GM19328 (cell line): ENCODE data around the gene TBCK.
A peak's percentile ranks its signal among the peaks of the same experiment; 100 is the strongest.

Experiments
- ATAC-seq: cut with Tn5 transposase; IDR thresholded peaks from one replicate; pipeline ENCODE4 v1.9.1; 2021; ENCODE audit warnings: mild to moderate bottlenecking, moderate library complexity; ENCODE audit not compliant: unreplicated experiment

The TBCK gene

DNA sequence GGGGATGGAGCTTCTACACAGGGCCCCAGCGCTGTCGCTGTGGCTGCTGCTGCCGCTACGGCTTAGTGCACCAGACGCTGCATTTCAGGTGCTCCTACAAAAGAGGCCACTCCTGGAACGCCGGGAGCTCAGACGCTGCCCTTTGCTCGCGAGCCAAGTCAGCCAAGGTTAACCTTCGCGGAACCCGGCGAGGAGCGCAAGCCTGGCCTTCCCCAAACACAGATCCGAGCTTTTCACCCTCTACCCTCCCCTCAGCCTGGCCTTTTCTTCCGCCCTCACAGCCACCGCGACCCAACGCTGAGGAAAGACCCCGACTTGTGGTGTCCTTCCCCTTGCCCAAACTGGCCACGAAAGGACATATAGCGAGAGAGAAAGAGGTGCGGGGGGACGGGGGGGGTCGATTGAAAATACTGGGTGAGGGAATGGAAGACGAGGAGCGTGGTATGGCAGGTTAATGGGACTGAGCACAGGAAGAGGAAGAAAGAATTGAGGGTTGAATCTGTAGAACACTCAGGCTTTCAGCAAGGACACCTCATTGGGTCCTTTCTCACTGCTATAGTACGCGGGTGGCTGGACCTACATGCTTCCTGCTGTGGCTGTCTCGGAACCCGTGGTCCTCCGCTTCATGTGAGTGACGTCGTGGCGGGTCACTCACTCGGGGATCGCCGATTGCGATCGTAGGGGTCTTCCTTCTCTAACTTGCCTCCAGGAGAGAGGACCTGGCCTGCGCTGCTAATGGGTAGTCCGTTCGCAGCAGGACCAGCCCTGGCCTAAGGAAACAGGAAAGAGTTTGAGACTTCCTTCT lies at the start of gene TBCK, which contains the start of gene AIMP1:
TBCK (minus strand) TSS at position 242 of the 805 bp plus-strand sequence. CDS start 7,249 bp downstream, outside the sequence.
AIMP1 (plus strand) TSS at position 583 of the 805 bp plus-strand sequence. CDS start 8,460 bp downstream, outside the sequence.
- peak; percentile 83 for ATAC-seq

DNA sequence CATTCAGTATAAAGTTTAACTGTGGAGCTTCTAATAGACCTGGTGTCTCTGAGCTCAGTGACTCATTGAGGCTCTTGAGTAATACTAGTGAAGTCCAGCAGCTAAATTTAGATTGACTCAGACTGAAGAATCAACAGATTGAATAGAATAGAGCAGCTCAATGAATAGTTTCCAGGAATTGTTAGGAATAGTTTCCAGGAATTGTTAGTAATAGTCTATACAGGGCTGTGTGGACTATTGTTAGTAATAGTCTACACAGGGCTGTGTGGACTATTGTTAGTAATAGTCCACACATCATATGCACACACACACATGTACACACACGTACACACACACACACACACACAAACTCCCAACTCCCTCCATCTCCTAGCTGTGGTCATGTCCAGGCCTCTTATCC lies 49.6 kb upstream of the TBCK start:
- ATAC-seq, result no peak

DNA sequence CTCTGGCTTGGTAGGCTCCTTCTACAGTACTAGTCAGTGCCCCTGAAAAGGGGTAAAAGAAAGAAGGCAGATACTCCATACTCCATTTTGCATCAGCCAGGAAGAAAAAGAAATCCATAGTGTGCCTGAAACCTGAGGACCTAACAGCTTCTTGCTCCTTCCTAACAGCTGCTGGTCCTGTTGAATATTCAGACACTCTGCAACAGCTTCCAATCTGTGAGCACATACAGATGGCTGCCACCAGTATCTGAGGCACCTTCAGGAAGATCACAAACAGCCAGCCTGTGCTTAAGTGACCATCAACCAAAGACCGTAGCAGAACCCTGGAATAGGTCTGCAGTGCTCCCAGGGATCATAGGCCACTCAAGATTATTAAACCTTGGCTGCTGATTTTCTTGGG lies 48.3 kb upstream of the TBCK start:
- no peak for ATAC-seq

DNA sequence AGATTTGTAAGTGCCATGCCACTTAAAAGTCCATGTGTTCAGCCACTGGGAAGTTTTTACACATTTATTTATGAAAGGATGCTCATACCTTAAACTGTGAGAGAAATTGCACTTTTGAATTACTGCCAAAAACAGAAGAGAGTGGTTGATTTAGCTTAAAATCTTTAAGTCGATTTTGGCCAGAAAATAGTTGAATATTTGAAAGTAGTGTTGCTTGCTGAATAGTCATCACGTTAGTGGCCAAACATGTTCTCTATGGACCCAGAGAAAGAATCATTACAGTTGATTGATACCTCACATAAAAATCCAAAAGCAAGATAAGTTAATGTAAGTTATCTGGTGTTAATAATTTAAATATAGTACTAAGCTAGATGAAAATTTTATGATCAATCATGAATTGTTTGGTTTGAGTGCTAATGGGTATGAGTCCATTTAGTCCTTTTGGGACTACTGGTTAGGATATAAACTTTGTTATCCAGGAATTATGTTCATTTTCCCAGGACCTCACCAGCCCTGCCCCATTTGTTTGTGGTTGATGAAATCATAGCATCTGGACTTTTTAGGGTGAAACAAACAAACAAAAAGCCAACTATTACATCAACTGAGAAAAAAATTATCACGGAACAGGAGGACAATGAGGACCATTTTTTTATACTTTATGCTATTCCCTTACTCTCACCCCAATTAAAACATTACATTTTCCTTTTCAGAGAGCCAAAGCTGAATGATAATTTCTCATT lies 46.2 kb upstream of the TBCK start:
- ATAC-seq, result no peak

DNA sequence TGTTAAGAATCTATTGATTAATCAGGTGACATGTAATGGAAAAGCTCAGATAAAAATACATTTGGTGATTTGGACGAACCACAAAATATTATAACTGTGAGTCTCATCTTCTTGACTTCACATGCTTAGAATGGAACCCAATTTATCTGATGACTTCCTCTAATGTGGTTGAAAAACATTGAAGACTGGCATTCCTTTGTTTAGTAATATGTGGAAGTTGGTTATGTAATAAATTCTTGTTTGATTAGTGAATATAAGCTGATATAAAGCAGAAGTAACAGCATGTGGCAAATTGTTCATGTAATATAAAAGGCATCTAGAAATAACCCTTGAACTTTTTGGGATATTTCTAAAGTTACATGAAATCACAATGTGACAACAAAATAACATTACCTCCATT lies 42.9 kb upstream of the TBCK start:
- ATAC-seq, result no peak

DNA sequence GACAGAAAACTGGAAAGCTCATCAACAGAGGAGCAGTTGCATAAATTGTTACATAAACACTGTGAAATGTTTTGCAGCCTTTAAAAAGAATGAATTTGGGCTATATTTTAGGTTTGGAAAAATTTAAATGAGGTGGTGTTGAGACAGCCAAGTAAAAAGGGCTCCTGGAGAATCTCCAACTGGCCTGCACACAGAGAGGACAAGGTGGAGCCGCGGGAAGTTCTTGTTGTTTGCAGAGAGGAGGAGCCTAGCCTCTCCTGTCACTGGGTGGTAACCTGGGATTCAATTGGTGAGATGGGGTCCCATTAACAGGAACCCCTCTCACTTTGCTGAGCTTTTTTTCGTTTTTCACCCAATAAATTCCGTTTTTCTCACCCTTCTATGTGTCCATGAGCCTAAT lies 39.2 kb upstream of the TBCK start:
- ATAC-seq, result no peak

DNA sequence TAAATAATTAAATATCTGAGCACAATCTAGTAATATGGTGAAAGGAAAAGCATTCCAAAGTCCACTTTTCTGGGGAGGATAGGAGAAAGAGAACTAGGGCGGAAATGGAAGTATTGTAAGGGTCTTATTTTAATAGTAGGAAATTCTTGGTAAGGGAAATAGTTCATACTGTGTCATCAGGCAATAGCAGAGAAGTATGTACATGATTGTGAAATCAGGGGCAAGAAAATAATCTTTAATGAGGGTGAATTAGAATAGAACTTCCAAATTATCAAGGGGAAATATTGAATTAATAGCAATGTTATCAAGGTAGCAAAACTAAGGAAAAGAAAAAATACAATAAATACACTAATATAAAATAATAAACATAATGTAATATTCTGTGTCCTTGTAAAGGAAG lies 37.8 kb upstream of the TBCK start:
- ATAC-seq, result no peak

DNA sequence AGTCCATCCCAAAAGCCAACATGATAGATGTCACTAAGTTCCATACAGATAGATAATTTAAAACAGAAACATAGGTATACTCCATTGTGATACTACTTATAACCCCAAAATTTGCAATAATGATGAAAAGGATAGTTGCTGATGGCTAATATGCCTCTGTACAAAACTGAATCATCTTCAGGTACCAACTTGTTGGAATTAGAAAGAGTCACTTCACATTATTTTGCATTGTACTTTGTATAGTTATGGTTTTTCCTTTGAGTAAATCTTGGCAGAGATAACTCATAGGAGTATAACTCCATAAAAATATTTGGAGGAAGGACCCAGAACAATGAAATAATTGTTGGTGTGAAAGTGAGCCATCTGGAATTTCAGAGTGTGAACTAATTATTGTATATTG lies 35.0 kb upstream of the TBCK start:
- no peak for ATAC-seq

DNA sequence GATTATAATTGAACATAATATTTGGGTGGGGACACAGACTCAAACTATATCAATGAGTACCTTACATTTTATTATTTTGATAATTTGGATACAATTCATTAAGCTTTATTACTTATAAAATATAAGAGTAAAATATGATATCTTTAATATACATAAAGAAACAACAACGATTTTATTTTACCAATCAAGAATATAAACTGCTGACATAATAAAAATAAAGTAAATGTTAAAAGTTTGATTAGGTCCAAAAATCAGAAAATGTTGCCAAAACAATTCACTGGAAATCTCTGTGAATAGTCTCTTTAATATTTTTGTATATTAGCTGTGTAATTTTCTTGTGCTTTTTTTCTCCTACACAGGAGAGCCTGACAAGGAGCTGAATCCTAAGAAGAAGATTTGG lies 31.2 kb upstream of the TBCK start:
- no peak for ATAC-seq

DNA sequence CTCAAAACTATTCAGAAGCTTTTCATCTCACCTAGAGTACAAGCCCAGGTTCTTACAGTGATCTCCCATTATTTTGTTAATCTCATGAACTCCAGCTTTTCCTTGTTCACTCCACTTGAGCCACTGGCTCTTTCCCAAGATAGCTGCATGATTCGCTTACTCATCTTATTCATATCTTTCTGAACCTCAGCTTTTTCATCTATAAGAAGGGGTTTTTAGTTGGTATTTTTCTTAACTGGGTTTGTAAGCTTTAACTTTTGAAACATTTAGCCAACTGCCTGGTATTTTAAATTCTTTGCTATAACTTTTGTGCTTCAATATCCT lies 28.6 kb upstream of the TBCK start:
- ATAC-seq, result no peak

DNA sequence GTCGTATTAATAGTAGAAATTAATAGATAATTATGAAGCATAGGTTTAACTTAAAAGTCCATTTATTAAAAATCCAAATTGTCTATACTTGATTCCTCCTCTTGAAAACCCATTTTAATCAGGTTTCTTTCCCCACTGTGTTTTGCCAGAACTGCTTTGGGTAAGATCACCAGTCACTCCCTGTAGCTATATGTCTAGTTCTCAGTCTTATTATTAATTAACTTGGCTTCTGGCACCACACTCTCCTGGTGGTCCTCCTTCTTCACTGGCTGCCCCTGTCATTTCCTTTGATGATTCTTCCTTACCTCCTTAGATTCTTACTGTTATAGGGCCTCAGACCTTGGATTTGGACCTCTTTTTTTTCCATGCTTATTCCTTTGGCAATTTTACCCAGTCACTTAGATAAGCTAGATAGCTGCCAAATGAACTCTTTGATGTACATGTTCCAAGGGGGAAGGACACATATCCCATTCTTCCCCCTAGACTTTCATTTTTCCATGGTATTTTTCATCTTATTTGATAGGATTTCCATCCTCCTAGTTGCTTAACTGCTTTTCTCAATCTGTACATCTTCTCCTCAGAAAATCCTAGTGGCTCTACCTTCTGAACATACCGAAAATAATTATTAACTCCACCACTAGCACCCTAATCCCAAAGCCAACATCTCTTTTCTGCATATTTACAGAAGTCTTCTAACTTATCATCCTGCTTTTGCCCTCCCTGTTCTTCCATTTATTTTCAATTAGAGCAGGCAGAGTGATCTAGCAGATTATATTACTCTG lies 28.0 kb upstream of the TBCK start:
- ATAC-seq, result no peak

DNA sequence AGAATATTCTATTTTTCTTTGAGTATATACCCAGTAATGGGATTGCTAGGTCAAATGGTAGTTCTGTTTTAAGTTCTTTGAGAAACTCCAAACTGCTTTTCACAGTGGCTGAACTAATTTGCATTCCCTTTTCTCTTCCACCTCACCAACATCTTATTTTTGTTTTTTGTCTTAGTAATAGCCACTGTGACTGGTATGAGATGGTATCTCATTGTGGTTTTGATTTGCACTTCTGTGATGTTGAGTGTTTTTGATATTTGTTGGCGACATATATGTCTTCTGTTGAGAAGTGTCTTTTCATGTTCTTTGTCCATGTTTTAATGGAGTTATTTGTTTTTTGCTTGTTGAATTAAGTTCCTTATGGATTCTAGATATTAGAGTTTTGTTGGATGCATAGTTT lies 24.8 kb upstream of the TBCK start:
- ATAC-seq, result no peak

DNA sequence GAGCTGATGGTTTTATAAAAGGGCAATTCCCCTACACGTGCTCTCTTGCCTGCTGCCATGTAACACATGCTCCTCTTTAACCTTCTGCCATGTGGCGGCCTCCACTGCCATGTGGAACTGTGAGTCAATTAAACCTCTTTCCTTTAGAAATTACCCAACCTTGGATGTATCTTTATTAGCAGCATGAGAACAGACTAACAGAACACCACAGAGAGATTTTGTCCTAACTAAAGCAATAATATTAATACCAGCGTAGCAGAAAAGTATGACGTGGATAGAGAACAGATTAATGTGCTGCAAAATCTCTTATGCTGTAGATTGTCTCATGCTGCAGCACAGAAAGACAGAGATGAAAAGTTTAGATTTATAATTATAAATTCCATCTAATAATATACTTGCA lies 23.4 kb upstream of the TBCK start:
- ATAC-seq, result no peak

DNA sequence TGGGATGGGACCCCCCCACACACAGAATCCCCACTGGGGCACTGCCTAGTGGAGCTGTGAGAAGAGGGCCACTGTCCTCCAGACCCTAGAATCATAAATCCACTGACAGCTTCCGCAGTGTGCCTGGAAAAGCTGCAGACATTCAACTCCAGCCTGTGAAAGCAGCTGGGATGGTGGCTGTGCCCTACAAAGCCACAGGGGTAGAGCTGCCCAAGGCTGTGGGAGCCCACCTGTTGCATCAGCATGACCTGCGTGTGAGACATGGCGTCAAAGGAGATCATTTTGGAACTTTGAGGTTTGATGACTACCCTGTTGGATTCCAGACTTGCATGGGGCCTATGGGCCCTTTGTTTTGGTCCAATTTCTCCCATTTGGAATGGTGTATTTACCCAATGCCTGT lies 22.7 kb upstream of the TBCK start:
- no peak for ATAC-seq

DNA sequence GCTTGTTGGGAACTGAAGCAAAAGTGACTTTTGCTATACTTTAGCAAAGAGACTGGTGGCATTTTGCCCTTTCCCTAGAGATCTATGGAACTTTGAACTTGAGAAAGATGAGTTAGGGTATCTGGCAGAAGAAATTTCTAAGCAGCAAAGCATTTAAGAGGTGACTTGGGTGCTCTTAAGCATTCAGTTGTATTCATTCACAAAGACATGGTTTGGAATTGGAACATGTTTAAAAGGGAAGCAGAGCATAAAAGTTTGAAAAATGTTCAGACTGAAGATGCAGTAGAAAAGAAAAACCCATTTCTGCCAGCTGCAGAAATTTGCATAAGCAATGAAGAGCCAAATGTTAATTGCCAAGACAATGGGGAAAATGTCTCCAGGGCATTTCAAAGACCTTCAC lies 21.9 kb upstream of the TBCK start:
- ATAC-seq, result no peak

DNA sequence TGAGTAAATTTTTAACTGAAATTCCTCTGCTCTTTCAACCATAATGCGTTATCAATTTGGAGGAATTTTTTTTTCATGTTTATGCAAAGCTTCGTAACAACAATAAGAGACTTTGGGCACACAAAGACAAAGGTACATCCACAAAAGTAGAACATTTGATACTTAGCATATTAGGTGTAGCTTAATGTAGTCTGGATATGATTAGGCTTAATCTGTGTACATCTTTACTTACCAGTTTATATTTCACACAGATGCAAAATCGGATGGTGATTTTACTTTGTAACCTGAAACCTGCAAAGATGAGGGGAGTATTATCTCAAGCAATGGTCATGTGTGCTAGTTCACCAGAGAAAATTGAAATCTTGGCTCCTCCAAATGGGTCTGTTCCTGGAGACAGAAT lies 20.6 kb upstream of the TBCK start:
- ATAC-seq, result no peak

DNA sequence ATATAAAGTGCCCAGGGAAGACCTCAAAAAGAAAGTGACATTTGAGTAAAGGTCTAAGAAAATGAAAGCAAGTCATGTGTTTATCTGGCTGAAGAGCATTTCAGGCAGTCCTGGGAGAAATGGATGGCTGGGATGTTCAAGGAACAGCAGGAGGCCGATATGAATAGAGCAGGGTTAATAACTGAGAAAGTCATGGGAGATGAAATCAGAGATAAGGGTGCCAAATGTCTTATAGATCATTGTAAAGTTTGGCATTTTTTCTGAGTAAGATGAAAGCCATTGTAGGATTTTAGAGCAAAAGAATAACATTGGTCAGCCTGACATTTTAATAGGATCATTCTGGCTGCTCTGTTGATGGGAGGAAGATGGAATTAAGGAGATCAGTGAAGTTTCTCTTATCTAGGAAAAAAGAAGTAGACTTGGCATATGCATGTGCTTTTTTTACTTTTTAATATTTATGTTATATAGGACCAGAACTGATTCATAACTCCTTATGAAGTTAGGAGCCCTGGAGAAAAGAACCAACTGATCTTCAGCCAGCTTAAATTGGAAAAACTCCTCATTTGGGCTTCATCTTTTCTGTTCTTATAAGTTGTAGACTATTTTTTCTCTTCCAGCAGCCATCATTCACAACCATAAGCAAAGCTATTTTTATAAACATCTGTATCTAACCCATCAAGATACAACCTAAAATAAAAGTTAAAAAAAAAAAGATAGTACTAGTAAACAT lies 18.9 kb upstream of the TBCK start:
- no peak for ATAC-seq

DNA sequence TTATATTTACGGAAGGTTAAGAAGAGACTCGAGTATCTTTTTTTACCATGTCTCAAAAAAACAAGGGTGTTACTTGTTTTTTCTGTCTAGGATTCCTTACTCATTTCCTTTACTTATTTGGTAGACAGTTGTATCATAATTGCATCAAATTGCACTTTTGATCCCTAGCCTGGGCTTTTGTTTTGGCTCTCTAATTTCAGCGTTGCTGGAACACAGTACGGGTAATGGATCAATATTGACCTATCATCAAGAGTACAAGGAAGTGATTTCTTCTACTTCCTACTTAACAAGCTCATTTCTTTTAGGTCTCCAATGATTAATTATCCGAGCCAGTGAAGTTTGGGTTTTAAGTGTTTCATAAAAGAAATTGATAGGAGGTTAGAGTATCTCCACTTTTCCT lies 17.2 kb upstream of the TBCK start:
- ATAC-seq, result no peak

DNA sequence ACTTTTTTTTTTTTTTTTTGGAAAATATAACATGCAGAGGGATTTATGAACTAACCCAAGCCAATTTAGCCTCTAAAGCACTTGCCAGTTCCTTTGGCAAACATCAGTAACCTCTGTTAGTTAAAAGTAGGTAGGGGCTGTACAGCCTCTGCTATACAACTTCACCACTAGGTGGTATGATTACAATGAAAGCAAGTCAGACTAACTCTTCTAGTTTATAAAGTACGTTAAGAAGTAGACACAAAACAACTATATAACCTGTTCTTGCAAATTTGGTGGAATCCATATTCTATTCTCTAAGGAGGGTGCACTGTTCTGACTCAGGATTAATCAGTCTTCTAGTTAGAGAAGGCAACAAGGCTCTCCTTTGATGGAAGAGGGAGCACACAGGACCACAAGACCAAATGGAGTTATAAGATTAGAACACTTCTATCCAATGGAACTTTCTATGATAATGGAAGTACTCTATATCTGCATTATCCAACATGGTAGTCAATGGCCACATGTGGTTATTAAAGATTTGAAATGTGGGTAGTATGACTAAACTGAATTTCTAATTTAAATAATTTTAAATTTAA lies 13.1 kb upstream of the TBCK start:
- peak; percentile 89 for ATAC-seq

DNA sequence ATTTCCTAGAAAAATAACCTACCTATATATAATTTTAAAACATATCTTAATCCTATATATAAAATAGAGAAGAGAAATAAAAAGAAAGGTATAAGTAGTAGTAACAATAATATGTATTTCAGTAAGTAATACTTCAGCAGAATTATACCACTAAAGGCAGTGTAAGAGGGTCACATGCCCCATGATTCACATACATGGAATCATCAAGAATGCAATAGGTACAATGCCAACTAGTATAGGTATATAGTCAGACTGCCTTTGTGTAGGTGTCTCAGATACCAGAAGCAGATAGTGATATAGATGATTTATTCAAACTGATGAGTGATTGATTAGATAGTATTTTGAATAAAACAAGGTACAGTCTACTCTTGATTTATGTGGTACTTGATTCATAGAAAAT lies 9.8 kb upstream of the TBCK start:
- no peak for ATAC-seq

DNA sequence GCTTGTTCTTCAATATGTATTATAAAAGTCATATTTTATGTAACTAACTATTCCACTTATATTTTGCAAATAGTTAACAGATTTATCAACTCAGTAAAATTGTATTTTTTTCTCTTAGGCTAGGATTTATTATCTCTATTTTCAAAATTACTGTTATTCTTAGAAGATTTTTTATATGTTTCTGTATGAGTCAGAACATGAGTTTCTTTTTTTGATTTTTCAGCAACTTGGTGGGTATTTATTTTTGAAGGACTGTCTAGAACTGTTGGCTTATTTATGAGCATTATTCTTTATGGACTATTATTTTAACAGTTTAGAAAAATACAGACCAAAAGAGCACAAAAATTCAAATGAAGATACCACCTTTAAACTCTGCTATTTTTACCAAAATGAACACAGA lies 7.1 kb upstream of the TBCK start:
- ATAC-seq, result no peak
